Glutamatergic neuron (in vitro differentiated cells): ENCODE measurements around the gene ADGRG6. TPM values are rescaled to one million over a fixed set of nuclear protein-coding genes. Genes with fewer than 3 reads are reported as not detected.

Experiments used
- DNase-seq: peaks from one replicate; pipeline ENCODE4 v3.0.0; 2022
- H3K27ac Mint-ChIP-seq: one replicate; pipeline ENCODE4 v1.8.0; 2020; ENCODE audit warnings: mild to moderate bottlenecking, mixed read lengths, inconsistent platforms; ENCODE audit not compliant: unreplicated experiment
- H3K27me3 Mint-ChIP-seq: one replicate; pipeline ENCODE4 v1.8.0; 2020; ENCODE audit warnings: mild to moderate bottlenecking, moderate library complexity, mixed read lengths, inconsistent platforms; ENCODE audit not compliant: unreplicated experiment
- H3K36me3 Mint-ChIP-seq: one replicate; pipeline ENCODE4 v1.8.0; 2020; ENCODE audit warnings: mild to moderate bottlenecking, mixed read lengths, inconsistent platforms; ENCODE audit not compliant: unreplicated experiment
- H3K4me1 Mint-ChIP-seq: one replicate; pipeline ENCODE4 v1.8.0; 2020; ENCODE audit warnings: mild to moderate bottlenecking, low read depth, mixed read lengths, inconsistent platforms; ENCODE audit not compliant: unreplicated experiment
- H3K4me3 Mint-ChIP-seq: one replicate; pipeline ENCODE4 v1.8.0; 2020; ENCODE audit warnings: mild to moderate bottlenecking, mixed read lengths, inconsistent platforms; ENCODE audit not compliant: unreplicated experiment
- H3K9me3 Mint-ChIP-seq: one replicate; pipeline ENCODE4 v1.8.0; 2020; ENCODE audit warnings: mild to moderate bottlenecking, moderate library complexity, mixed read lengths, inconsistent platforms; ENCODE audit not compliant: unreplicated experiment
- total RNA-seq: library from RNA; stranded (reverse); fragmentation: NEBNext Ultra II Directional; extraction: Animal tissue kit (Norgen Biotek cat#: 25700); gene quantifications from one replicate; pipeline ENCODE4 v1.2.1, GENCODE V29; 2021; ENCODE audit not compliant: unreplicated experiment
- TF ChIP-seq, protein P1 (sequence below): fragments of 200-600 bp; sonication (generic); IDR thresholded peaks from one replicate; pipeline ENCODE4 v1.5.0; 2021; ENCODE audit not compliant: partially characterized antibody, unreplicated experiment

The ADGRG6 gene
- total RNA-seq, 1 donor from 2014 or later, result not detected

GRCh38 chr6:142260748-142261147 is 41.1 kb upstream of the ADGRG6 start:
- DNase-seq, result no peak
- TF ChIP-seq, protein P1, sequence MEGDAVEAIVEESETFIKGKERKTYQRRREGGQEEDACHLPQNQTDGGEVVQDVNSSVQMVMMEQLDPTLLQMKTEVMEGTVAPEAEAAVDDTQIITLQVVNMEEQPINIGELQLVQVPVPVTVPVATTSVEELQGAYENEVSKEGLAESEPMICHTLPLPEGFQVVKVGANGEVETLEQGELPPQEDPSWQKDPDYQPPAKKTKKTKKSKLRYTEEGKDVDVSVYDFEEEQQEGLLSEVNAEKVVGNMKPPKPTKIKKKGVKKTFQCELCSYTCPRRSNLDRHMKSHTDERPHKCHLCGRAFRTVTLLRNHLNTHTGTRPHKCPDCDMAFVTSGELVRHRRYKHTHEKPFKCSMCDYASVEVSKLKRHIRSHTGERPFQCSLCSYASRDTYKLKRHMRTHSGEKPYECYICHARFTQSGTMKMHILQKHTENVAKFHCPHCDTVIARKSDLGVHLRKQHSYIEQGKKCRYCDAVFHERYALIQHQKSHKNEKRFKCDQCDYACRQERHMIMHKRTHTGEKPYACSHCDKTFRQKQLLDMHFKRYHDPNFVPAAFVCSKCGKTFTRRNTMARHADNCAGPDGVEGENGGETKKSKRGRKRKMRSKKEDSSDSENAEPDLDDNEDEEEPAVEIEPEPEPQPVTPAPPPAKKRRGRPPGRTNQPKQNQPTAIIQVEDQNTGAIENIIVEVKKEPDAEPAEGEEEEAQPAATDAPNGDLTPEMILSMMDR, result no peak
- Mint-ChIP-seq H3K4me1 (no peaks in the 10 kb centered on the region), H3K36me3 (no peaks in the 10 kb centered on the region), H3K4me3 (no peak overlapping the region), H3K9me3 (no peaks in the 10 kb centered on the region), H3K27me3 (peaks cover 2% of the 10 kb centered on the region), H3K27ac (no peak overlapping the region)

- Mint-ChIP-seq H3K4me1 (no peaks in the 10 kb centered on the region), H3K36me3 (no peaks in the 10 kb centered on the region), H3K27me3 (no peaks in the 10 kb centered on the region), H3K27ac (no peak overlapping the region), H3K4me3 (no peak overlapping the region), H3K9me3 (no peaks in the 10 kb centered on the region)
- TF ChIP-seq, protein P1, result no peak
- DNase-seq, result no peak
Observed at GRCh38 chr6:142262231-142262630, 39.6 kb upstream of the ADGRG6 start.

GRCh38 chr6:142265476-142265875 is 36.3 kb upstream of the ADGRG6 start:
- TF ChIP-seq, protein P1, result no peak
- Mint-ChIP-seq H3K36me3 (no peaks in the 10 kb centered on the region), H3K4me3 (no peak overlapping the region), H3K9me3 (no peaks in the 10 kb centered on the region), H3K4me1 (no peaks in the 10 kb centered on the region), H3K27ac (no peak overlapping the region), H3K27me3 (no peaks in the 10 kb centered on the region)
- no peak for DNase-seq

DNA sequence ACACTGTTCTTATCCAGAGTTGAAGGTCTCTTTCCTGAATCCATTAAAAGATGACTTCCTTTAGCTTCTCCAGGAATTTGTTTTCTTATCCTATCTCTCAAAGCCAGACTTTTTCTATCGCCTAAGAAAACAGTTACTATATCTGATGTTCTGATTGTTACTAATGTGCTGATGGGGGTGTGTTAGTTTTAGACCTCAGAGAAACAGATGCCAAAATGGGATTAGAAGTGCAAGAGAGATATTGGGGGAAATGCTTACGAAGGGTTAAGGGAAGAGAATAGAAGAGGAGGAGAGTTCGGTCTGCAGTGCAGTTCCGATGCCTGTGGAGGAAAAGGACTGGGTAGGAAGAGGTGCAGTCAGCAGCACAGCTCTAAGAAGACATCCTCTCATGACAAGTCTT is 35.7 kb upstream of the ADGRG6 start:
- TF ChIP-seq, protein P1, result no peak
- H3K27me3 Mint-ChIP-seq, result no peaks in the 10 kb centered on the region
- no peak overlapping the region for H3K27ac Mint-ChIP-seq

DNA sequence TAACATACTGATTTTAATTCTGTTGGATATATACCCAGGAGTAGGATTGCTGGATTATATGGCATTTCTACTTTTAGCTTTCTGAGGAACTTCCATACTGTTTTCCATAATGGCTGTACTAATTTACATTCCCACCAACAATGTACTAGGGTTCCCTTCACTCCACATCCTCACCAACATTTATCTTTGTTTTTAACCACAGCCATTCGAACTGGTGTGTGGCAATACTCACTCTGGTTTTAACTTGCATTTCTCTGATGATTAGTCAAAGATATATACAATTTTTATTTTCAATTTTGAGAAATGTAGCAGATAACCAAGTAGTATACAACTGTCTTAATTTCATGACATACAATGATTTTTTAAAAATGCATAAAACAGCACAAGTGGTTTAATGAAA is 30.3 kb upstream of the ADGRG6 start:
- no peak overlapping the region for H3K27ac Mint-ChIP-seq
- no peaks in the 10 kb centered on the region for H3K36me3 Mint-ChIP-seq
- TF ChIP-seq, protein P1, result no peak
- no peak for DNase-seq
- no peaks in the 10 kb centered on the region for H3K27me3 Mint-ChIP-seq
- H3K4me1 Mint-ChIP-seq, result no peaks in the 10 kb centered on the region
- no peak overlapping the region for H3K4me3 Mint-ChIP-seq
- H3K9me3 Mint-ChIP-seq, result no peaks in the 10 kb centered on the region

More for the DNA sequence above, 35.7 kb upstream of the ADGRG6 start:
- no peaks in the 10 kb centered on the region for H3K9me3 Mint-ChIP-seq
- no peaks in the 10 kb centered on the region for H3K36me3 Mint-ChIP-seq
- no peaks in the 10 kb centered on the region for H3K4me1 Mint-ChIP-seq
- DNase-seq, result no peak
- no peak overlapping the region for H3K4me3 Mint-ChIP-seq
